Astrocyte (in vitro differentiated cells and primary cell): ENCODE data around the gene TEX10.

Experiments
- CTCF ChIP-seq: IDR thresholded peaks from 2 replicates; pipeline ENCODE4 v1.5.1; 2011; ENCODE audit warnings: low read depth, mild to moderate bottlenecking, inconsistent platforms, low read length, moderate library complexity; ENCODE audit not compliant: insufficient read depth
- EZH2 ChIP-seq: IDR thresholded peaks from 2 replicates; pipeline ENCODE4 v1.6.1; 2012; ENCODE audit warnings: mild to moderate bottlenecking, low read length, inconsistent platforms; ENCODE audit not compliant: insufficient read depth

GRCh38 chr9:100285601-100286000, 67.1 kb downstream of the TEX10 start:
- TF ChIP-seq CTCF (no peak), EZH2 (no peak)
